NCI-H446 treated with DMSO at 0.1 percent for 48 hours (cell line): Measurements from ENCODE around the gene PCCA.
"Not testable (repeated sequence)": the region's sequence is repeated elsewhere in the genome, so short reads cannot be mapped to it uniquely, and the experiment has no call there.

Source experiments
- DNase-seq: peaks from one replicate; lab custom pipeline; 2025; lab: John Stamatoyannopoulos, UW

Gene PCCA

DNA sequence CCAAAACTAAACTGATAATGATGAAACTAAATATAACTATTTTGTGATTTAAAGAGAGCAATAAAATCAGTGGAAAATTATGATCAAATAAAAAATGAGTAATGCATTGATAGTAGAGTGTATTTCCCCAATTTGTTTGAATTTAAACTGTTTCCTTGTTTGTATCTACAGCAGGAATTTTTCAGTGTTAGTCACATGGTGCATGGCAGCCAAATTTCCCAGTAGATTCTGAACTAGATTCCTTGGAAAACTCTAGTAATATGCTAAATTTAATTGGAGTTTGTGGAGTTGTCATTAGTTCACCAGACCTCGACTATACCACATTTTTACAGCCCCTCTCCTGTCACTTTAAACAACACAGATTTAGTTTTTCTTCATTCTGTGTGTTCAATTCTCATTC, 156.2 kb downstream of the PCCA start:
- DNase-seq, result no peak

DNA sequence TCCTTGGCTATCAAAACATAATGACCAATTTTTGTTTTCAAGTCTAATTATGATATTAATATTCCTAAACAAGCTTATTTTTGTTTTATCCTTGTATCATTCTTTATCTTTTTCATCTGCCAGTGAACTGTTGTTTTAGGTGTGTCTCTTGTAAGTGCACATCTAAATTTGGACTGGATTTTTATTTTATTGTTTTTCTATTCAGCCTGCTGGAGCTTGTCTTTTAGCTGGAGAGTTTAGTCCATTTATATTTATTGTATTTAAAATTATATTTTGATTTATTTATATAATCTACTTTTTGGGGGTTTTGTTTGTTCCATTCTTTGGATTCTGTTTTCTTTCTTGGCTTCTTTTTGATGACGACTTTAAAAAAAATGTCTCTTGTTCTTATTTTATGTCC, 159.0 kb downstream of the PCCA start:
- DNase-seq, result no peak

DNA sequence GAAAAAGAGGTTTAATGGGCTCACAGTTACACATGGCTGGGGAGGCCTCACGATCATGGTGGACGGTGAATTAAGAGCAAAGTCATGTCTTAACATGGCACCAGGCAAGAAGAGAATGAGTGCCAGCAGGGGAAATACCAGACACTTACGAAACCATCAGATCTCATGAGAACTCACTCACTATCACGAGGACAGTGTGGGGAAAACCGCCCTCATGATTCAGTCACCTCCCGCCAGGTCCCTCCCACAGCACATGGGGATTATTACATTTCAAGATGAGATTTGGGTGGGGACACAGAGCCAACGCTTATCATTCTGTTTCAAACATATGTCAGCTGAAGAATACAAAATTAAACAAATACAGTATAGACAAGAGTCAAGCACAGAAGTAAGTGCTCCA, 165.1 kb downstream of the PCCA start:
- DNase-seq, result no peak

DNA sequence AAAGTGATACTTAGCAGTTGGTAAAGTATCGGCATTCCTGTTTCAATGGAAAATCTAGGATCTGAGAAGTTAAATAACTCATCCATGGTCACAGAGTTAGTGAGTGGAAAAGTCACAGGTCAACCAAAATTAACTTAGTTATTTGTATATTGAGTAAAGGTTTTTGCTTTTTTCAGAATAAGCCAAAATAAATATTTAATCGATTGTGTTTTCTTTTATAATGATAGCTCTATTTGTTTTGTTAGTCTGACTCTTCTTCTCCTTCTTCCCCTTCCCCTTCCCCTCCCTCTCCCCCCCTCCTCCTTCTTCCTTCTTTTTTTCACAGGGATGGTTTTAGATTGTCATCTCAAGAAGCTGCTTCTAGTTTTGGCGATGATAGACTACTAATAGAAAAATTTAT, 173.5 kb downstream of the PCCA start:
- DNase-seq, result no peak

DNA sequence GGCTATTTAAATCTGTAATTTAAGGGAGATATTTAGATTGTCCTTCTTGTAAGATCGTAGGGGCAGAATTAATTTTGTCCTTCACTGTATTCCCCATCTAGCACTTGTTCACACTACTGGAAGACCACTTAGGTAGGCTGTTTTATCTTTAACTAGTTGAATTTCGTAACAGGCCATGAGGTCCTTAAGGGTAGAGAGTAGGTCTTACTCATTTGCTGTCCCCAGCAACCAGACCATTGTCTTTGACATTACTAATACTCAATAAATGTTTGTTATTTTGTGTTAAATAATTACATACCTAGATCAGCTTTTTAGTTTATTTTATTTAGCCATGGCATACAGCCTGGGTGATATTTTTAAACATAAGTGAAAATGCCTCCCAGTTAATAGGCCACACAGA, 177.1 kb downstream of the PCCA start:
- DNase-seq, result no peak

DNA sequence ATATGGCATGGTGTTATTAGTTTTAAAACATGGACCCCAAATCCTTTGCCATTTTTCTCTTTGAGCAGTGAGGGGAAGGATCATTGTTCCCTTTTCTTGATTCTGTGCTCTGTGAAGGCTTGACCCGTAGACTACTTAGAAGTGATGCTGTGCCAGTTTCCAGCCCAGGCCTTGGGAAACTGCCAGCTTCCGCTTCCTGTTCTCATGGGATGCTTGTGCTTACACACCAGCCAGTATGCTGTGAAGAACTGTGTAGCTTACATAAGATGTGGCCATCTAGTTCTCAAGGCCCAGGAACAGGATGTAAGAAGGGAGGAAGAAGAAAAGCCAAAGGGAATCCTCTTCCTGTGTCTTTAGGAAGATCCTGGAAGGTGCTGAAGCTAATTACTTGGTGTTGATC, 180.9 kb downstream of the PCCA start:
- DNase-seq, result no peak

DNA sequence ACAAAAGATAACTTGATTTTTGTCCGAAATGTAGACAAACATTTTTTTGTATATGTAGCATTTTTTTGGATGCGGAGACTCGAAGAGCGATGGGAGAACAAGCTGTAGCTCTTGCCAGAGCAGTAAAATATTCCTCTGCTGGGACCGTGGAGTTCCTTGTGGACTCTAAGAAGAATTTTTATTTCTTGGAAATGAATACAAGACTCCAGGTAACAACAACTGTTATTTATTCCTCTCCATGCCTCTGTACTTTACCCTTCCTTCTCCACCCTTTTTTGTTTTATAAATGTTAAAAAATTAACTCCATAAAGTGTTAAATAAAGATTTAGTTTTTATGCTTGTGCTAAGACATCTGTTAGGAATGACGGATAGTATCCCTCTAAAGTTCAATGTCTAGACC, 184.2 kb downstream of the PCCA start:
- no peak for DNase-seq

DNA sequence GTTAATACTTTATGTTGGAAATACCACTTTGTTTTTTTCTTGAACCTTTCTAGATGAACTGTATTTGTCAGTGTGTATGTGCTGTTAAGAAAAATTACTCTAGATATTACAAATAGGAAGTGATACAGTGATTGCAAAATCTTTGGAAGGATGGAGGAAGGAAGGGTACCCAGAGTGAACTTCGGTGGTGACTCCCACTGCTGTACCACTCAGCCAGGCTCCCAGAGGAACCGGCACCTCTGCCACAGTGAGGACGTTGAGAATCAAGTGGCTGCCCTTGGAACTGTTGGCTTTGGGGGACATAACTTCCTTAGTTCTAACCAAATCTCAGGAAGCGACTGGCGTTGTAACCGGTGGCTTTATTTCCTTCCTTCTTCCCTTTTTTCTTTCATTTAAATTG, 184.7 kb downstream of the PCCA start:
- DNase-seq, result no peak

DNA sequence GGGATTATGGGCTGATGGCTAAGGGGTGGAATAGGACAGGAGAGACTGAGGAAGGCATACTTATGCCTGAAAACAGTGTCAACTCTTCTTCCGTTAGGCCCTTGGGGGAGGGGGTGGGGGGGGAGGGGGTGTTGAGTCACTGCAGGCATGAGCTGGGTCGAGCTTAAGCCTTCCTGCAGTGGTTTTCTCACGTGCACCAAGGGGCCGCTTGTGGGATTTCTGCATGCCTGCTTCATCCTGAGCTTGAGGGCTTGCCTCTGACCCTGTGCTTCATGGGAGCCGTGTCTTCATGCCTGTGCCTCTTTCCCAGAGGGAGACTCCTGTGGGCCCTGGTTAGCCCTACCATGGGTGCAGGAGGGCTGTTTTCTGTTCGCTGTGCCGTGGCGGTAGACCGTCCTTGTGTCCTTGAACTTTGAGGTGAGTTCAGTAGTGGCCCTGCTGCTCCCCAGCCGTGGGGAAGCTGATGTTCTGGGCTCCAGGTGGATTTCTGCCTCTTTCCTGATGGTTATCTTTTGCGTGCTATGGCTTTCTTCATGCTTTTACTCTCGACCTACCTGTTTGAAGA, 186.1 kb downstream of the PCCA start:
- no peak for DNase-seq

DNA sequence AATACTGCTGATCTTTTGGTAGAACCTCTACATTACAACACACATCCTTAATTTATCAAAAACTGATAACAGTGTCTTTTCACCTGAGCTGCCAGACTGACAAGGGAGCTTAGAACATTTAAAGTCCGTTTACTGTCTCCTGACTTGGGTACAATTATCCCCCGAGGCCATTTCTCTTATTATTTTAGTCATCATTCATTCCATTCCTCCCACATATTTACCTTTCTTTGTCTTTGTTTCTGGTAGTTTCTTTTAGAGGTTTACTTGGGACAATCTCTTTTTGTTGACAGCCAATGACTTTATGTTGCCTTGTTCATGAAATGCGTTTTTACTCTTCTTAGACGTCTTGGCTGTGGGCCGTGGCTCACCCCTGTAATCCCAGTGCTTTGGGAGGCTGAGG, 186.9 kb downstream of the PCCA start:
- DNase-seq, result no peak

DNA sequence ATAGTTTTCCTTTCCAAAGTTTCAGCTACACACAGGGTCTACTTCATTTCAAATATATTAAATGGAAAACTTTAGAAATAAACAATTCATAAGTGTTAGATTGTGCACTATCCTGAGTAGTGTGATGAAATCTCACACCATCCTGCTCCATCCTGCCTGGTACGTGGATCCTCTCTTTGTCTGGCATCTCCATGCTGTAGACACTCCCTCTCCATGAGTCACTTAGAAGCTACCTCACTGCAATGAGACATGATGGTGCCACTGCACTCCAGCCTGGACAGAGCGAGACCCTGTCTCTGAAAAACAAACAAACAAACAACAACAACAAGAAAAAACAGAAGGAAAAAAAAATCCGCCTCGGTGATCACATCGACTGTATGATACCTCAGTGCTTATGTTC, 191.8 kb downstream of the PCCA start:
- no peak for DNase-seq

DNA sequence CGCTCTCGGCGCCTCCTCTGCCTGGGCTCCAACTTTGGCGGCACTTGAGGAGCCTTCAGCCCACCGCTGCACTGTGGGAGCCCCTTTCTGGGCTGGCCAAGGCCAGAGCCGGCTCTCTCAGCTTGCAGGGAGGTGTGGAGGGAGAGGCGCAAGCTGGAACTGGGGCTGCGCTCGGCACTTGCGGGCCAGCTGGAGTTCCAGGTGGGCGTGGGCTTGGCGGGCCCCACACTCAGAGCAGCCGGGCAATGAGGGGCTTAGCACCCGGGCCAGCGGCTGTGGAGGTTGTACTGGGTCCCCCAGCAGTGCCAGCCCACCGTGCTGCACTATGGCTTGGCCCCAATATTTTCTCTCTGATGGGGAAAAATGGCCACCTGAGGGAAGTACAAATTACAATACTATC, 193.4 kb downstream of the PCCA start:
- DNase-seq, result not testable (repeated sequence)

DNA sequence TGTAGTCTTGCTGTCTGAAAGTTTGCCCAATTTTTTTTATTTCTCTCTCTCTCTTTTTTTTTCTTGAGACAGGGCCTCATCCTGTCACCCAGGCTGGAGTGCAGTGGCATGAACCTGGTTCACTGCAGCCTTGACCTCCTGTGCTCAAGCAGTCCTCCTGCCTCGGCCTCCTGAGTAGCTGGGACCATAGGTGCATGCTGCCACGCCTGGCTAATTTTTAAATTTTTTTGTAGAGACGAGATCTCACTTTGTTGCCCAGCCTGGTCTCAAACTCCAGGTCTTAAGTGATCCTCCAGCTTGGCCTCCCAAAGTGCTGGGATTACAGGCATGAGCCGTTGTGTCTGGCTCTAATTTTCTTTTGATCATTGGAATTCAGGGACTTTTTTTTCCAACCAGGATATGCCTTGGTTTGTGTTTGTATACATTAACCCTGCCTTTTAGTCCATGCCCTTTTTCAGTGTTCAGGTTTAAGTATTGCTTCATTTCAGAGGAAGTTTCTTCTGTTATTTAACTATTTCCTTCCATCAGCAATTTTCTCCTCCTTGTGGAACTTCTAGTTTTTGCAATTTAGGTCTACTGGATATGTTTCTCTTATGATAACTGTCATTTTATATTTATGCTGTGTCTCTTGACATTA, 201.4 kb downstream of the PCCA start:
- no peak for DNase-seq

DNA sequence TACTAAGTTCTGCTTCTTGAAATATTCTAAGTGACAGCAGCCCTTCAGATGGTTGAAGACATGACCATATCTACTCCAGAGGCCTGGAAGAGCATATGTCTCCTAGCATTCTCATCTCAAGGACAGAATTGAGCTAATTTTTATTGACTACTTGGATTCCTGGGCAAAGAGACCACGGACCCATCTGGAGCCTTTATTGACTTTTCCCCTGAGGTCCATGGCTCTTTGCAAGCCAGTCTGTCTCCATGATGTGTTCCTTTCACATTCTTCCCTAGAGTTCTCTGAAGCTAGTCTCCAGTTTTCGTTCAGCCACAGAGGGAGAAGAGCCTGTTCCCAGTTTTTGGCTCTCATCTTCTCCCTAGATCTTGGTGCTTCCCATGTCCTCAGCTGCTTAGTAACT, 202.7 kb downstream of the PCCA start:
- no peak for DNase-seq

DNA sequence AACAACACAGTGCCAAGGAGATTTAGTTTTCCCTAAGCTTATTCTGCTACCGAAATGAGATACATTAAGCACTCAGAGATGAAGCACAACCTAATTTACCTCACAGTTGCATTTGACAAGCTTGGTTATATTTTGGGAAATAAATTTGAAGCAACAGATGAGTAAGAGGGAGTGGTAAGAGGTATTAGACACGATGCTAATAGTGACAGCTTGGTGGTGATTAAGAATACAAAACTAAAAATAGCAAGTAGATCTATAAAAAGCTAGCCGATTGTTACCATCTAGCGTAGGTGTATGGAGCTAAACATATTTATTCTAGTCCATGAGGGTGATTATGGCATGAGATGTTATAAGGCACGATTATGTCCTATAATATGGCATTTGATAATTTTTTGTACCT, 208.5 kb downstream of the PCCA start:
- no peak for DNase-seq

DNA sequence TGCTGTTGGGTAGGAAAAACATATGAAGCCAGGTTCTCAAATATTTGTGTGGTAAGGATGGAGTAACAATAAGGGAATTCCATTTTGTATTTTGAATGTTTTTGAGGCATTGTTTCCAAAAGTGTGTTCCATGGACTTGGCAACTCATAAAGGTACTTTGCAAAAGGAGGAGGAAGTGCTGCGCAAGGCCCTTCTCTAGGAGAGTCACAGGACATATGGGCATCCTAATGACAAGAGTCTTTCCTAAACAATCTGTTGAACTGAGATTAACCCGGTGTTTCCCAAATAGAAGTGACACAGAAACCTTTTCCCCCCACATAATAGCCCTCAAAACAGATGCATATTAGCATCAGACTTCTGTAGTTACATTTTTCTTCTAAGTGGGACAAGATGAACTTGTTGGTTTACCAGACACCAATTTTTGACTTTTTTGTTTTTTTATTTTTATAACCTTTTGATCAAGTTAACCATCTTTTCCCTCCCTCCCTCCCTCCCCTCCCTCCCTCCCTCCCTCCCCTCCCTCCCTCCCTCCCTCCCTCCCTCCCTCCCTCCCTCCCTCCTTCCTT, 209.3 kb downstream of the PCCA start:
- DNase-seq, result no peak

DNA sequence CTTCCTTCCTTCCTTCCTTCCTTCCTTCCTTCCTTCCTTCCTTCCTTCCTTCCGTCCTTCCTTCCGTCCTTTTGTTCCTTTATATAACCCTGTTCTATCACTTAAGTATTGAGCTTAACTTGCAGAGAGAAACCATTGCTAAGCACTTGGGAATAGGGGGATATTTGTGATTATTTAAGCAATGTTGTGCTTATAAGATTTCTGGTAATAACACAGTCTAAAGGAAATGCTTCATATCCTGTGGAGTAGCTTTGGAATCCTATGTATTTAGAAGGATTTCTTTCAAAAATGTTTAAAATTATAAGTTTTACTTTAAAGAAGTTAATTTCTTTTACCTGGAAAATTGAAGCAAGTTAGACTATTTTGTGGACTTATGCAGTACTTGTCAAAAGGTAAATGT, 209.8 kb downstream of the PCCA start:
- DNase-seq, result no peak

DNA sequence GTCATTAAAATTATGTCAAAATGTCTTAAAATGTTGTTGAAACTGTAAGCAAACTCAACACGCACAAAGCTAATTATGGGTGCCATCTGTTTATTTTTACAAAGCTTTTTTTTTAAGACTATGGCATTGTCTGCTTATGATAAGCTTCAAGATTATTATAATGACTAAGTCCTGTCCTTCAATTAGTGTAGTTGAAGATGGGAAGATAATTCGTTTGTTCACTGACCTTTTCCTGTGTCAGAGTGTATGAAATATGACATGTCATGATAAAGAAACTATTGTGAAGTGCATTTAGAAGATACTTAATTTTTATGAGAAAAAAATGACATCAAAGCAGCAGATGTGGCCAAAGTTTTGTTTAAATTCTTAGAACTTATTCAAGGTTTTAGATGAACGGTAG, 211.3 kb downstream of the PCCA start:
- no peak for DNase-seq

DNA sequence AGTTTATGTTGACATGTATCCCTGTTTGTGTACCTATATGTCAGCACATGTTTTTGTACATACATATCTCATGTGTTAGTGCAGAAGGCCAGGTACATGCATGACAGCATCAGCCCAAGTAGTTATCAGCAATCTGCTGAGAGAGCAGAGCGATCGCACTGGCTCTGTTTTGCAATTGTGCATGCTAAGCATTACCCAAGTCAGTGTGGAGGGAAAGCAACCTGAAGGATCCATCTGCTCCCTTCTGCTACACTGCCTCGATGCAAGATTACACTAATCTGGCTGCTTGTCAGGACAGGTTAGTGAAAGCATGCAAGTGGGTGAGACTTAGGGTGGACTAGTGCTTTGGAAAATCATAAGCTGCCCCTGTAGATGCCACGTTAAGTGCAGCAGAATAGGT, 211.8 kb downstream of the PCCA start:
- DNase-seq, result no peak

DNA sequence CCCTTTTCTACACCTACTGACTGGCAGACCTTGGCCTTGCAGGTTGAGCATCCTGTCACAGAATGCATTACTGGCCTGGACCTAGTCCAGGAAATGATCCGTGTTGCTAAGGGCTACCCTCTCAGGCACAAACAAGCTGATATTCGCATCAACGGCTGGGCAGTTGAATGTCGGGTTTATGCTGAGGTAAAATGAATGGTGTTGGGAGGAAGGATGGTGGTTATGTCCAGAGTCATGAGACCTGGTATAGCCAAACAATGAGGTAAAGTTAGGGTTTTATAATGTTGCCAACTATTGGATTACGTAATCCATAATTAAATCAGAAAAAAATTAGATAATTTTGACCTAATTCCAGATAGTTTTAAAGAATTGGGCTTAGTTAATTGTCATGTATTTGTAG, 212.5 kb downstream of the PCCA start:
- DNase-seq, result no peak

DNA sequence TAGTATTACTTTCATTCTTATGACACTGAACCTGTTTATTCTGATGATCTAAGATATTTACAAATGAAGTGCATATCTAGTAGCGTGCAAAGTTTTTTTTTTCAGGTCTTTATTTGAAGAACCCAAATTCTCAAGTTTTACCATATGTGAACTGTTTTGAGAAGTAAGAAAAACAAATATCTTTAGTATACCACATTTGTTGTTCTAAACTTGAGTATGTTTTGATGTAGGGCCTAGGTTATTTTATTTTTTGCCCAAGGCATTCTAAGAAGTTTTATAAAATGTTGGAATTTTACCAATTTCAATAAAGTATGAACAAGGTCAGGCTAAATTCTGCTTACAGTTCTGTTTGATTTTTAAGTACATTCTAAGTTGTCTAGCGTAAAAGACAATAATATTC, 213.5 kb downstream of the PCCA start:
- no peak for DNase-seq

DNA sequence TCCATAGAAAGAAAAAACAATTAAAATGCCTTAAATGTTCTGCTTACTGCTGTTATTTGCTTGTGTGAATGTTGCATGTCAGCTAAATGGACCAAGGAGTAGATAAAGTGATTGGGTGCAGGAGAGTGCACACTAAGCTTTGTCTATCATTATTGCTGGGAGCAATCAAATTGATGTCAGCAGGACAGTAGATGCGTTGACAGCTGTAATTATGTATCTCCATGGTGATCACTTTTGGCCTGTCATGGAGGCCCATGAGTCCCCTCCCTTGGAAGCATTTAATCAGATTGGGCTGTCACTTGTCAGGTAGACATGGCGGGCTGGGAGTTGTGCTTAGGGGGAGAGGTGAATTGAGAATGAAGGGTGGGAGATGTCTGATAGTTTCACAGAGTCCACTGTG, 215.3 kb downstream of the PCCA start:
- DNase-seq, result no peak

DNA sequence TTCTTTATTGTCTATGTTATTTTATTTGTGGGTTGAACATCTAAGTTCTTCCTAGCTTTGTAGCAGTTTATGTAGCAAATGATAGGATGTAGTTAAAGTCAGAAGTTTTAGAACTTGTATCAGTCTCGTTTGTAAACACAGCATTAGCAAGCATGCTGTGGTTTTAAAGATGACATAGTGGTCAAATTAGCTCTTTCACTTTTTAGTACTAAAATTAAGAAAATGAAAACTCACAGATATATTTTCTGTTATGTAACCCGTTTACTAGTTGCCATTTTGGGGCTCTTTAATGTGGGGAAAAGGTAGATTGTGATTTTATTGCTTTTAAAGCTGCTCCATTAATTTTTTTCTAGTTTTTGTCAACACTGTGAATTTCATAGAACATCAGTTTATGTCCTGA, 216.5 kb downstream of the PCCA start:
- DNase-seq, result no peak

DNA sequence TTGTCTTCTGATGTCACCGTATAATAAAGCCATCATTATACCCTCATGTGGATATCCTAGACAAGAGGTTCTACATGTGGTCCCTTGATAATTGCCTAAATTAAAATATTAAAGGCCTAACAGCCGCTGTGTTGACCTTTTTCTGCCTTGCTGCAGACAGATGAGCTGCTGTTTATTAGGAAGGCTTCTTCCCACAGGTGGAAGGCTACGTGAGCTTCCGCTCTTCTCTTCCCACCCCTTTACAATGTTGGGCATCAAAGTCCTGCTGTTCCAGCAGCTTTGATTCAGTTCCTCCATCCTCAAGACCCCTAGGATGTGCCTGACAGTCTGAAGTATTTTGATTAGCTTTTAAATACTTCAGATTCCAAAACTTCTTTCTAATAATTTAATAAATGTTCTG, 217.1 kb downstream of the PCCA start:
- DNase-seq, result no peak
